ENCODE results near the gene LTA4H. TPM values are rescaled to one million over a fixed set of nuclear protein-coding genes. Genes with fewer than 3 reads are reported as not detected.

The LTA4H gene
- total RNA-seq, 1 donor from 2014 or later, result 57.3 TPM

DNA sequence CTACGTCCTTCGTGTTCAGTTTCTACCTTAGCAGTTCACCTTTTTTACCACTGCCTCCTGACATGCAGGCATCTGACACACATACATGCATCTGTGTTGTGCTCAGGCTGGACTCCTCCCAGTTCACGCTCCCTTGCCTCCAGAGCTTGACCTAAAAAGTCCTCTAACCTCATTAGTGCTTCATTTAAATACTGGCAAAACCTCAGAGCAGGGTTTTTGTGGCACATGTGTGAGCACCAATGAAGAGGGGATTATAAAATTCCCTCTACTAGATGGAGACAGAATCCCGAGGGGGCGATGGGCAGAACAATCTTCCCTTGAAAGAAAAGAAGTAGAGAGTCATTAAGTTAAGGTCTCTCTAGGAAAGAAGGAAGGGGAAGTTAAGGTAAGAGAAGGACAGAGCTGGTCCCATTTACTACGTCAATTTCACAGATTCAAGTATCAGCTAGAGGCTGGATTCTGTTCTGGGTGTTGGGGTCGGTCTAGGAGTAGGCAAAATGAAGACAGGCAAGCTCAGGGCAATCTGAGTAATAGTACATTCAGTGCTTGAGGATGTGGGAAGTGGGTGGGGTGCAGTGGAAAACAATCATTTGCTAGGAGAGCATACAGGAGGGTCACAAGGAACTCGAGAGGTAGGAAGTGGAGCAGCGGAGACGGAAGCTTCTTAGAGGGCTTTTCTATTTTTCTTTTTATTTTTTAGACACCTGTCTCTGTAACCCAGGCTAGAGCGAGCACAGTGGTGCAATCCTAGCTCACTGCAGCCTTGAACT lies 46.7 kb downstream of the LTA4H start:
- H3K27me3 Mint-ChIP-seq (ENCODE audit: insufficient read depth), result no peaks in the 10 kb centered on the region
- no peaks in the 10 kb centered on the region for H3K9me3 Mint-ChIP-seq
- intact Hi-C loops (cut with micrococcal nuclease), result no loop called here
- DNase-seq (ENCODE audit: low spot score), result no peak
- H3K36me3 Mint-ChIP-seq (ENCODE audit: low read depth), result no peaks in the 10 kb centered on the region
- H3K4me1 Mint-ChIP-seq (ENCODE audit: low read depth), result no peaks in the 10 kb centered on the region
- no peak overlapping the region for H3K4me3 Mint-ChIP-seq
- H3K27ac Mint-ChIP-seq, result no peak overlapping the region

- H3K27ac Mint-ChIP-seq, result no peak overlapping the region
- no peaks in the 10 kb centered on the region for H3K27me3 Mint-ChIP-seq (ENCODE audit: insufficient read depth)
- no peaks in the 10 kb centered on the region for H3K36me3 Mint-ChIP-seq (ENCODE audit: low read depth)
- H3K4me3 Mint-ChIP-seq, result no peak overlapping the region
- no peaks in the 10 kb centered on the region for H3K9me3 Mint-ChIP-seq
- no peaks in the 10 kb centered on the region for H3K4me1 Mint-ChIP-seq (ENCODE audit: low read depth)
- no peak for DNase-seq (ENCODE audit: low spot score)
- intact Hi-C loops (cut with micrococcal nuclease), result no loop called here
Measured at GRCh38 chr12:95986635-95987570, 48.5 kb downstream of the LTA4H start.

GRCh38 chr12:95984682-95985081 lies 50.7 kb downstream of the LTA4H start:
- Mint-ChIP-seq H3K36me3 (ENCODE audit: low read depth) (no peaks in the 10 kb centered on the region), H3K27ac (no peak overlapping the region), H3K4me3 (no peak overlapping the region), H3K9me3 (no peaks in the 10 kb centered on the region), H3K4me1 (ENCODE audit: low read depth) (no peaks in the 10 kb centered on the region), H3K27me3 (ENCODE audit: insufficient read depth) (no peaks in the 10 kb centered on the region)
- intact Hi-C loops (cut with micrococcal nuclease), result no loop called here
- no peak for DNase-seq (ENCODE audit: low spot score)

DNA sequence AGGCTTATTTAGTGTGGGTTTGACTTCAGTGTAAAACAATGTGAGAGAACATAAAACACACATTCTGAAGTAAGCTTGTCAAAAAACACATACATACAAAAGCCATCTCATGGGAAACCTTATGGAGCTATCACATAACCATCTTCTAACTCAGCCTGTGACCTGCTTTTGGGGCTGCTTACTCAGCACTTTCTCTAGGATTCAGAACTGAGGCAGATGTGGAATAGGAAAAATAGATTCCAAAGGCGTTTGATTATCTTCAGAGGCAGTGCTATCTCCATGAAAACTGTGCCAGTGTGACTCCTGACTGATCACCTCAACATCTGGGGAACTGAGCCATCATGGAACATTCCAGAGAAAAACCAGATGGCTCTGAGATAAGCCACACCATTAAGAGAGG lies 52.8 kb downstream of the LTA4H start:
- H3K27me3 Mint-ChIP-seq (ENCODE audit: insufficient read depth), result no peaks in the 10 kb centered on the region
- H3K4me1 Mint-ChIP-seq (ENCODE audit: low read depth), result no peaks in the 10 kb centered on the region
- DNase-seq (ENCODE audit: low spot score), result no peak
- H3K9me3 Mint-ChIP-seq, result no peaks in the 10 kb centered on the region
- H3K27ac Mint-ChIP-seq, result no peak overlapping the region
- no peak overlapping the region for H3K4me3 Mint-ChIP-seq
- no peaks in the 10 kb centered on the region for H3K36me3 Mint-ChIP-seq (ENCODE audit: low read depth)
- intact Hi-C loops (cut with micrococcal nuclease), result no loop called here

DNA sequence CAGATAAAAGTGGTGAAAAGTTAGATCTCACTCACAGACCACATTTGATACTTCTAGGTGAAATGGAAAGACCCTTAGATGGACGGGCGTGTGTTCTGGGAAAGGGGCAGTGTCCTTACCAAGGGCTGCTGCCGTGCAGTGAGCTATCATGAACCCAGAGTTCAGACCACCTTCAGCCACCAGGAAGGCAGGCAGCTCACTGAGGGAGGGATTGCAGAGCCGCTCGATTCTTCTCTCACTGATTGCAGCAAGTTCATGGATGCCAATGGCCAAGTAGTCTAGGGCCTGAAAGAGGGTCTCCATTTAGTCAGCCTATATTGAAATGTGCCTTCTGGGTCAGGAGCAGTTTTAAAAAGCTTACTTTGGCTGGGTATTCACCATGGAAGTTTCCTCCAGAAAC lies 55.0 kb downstream of the LTA4H start:
- Mint-ChIP-seq H3K27me3 (ENCODE audit: insufficient read depth) (no peaks in the 10 kb centered on the region), H3K9me3 (no peaks in the 10 kb centered on the region), H3K4me1 (ENCODE audit: low read depth) (no peaks in the 10 kb centered on the region), H3K4me3 (no peak overlapping the region), H3K27ac (no peak overlapping the region), H3K36me3 (ENCODE audit: low read depth) (no peaks in the 10 kb centered on the region)
- no peak for DNase-seq (ENCODE audit: low spot score)
- intact Hi-C loops (cut with micrococcal nuclease), result no loop called here

- Mint-ChIP-seq H3K36me3 (ENCODE audit: low read depth) (no peaks in the 10 kb centered on the region), H3K27me3 (ENCODE audit: insufficient read depth) (no peaks in the 10 kb centered on the region), H3K4me3 (no peak overlapping the region), H3K4me1 (ENCODE audit: low read depth) (no peaks in the 10 kb centered on the region), H3K9me3 (no peaks in the 10 kb centered on the region), H3K27ac (no peak overlapping the region)
- no peak for DNase-seq (ENCODE audit: low spot score)
- intact Hi-C loops (cut with micrococcal nuclease), result no loop called here
Measured at GRCh38 chr12:95978774-95979173, 56.6 kb downstream of the LTA4H start.

DNA sequence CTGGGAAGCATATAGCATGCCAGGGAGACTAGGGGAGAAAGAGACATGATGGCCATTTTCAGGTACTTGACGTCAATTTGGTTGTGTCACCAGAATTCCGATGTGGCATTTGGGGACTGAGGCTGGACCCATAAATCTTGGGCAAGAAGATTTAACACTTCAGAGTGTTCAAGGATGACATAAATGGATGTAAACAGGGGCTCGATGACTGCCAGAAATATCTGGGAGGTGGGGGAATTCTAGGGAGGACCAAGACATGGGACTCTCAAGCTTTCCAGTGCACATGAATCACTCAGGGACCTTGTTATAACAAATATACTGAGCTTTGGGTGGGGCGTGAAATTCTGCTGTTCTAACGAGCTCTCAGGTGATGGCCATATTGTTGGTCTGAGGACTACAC lies 57.0 kb downstream of the LTA4H start:
- intact Hi-C loops (cut with micrococcal nuclease), result no loop called here
- no peak overlapping the region for H3K4me3 Mint-ChIP-seq
- no peaks in the 10 kb centered on the region for H3K27me3 Mint-ChIP-seq (ENCODE audit: insufficient read depth)
- no peak for DNase-seq (ENCODE audit: low spot score)
- H3K9me3 Mint-ChIP-seq, result no peaks in the 10 kb centered on the region
- H3K27ac Mint-ChIP-seq, result no peak overlapping the region
- H3K4me1 Mint-ChIP-seq (ENCODE audit: low read depth), result no peaks in the 10 kb centered on the region
- H3K36me3 Mint-ChIP-seq (ENCODE audit: low read depth), result no peaks in the 10 kb centered on the region

GRCh38 chr12:95977764-95978305 lies 57.6 kb downstream of the LTA4H start:
- no peak for DNase-seq (ENCODE audit: low spot score)
- H3K4me3 Mint-ChIP-seq, result no peak overlapping the region
- intact Hi-C loops (cut with micrococcal nuclease), result no loop called here
- no peaks in the 10 kb centered on the region for H3K4me1 Mint-ChIP-seq (ENCODE audit: low read depth)
- no peak overlapping the region for H3K27ac Mint-ChIP-seq
- H3K36me3 Mint-ChIP-seq (ENCODE audit: low read depth), result no peaks in the 10 kb centered on the region
- H3K9me3 Mint-ChIP-seq, result no peaks in the 10 kb centered on the region
- no peaks in the 10 kb centered on the region for H3K27me3 Mint-ChIP-seq (ENCODE audit: insufficient read depth)

- DNase-seq (ENCODE audit: low spot score), result no peak
- Mint-ChIP-seq H3K36me3 (ENCODE audit: low read depth) (no peaks in the 10 kb centered on the region), H3K4me3 (no peak overlapping the region), H3K27ac (no peak overlapping the region), H3K9me3 (no peaks in the 10 kb centered on the region), H3K4me1 (ENCODE audit: low read depth) (no peaks in the 10 kb centered on the region), H3K27me3 (ENCODE audit: insufficient read depth) (no peaks in the 10 kb centered on the region)
- intact Hi-C loops (cut with micrococcal nuclease), result no loop called here
Measured at GRCh38 chr12:95976416-95976832, 59.0 kb downstream of the LTA4H start.

- Mint-ChIP-seq H3K4me1 (ENCODE audit: low read depth) (no peaks in the 10 kb centered on the region), H3K27me3 (ENCODE audit: insufficient read depth) (no peaks in the 10 kb centered on the region), H3K27ac (no peak overlapping the region), H3K4me3 (no peak overlapping the region), H3K9me3 (no peaks in the 10 kb centered on the region), H3K36me3 (ENCODE audit: low read depth) (no peaks in the 10 kb centered on the region)
- intact Hi-C loops (cut with micrococcal nuclease), result no loop called here
- no peak for DNase-seq (ENCODE audit: low spot score)
Measured at GRCh38 chr12:95975491-95975890, 59.9 kb downstream of the LTA4H start.

DNA sequence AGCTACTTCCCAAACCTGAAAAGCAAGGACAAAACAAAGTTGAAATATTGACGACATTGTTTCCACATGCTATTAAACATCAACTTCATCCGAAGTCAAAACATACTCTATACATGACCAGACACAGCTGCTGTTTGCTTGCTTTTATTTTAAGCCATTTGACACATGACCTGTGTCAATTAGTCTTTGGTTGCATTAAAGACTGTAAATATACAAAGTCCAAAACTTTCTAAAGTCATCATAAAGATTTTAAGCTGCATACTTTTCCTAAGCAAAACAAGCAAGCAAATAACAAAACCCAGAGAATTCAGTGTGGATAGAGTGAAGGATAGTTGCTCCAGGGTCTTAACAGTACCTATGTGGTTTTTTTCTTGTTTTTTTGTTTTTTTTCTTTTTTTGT lies 61.0 kb downstream of the LTA4H start:
- no peaks in the 10 kb centered on the region for H3K36me3 Mint-ChIP-seq (ENCODE audit: low read depth)
- no peak overlapping the region for H3K4me3 Mint-ChIP-seq
- no peak overlapping the region for H3K27ac Mint-ChIP-seq
- no peaks in the 10 kb centered on the region for H3K27me3 Mint-ChIP-seq (ENCODE audit: insufficient read depth)
- intact Hi-C loops (cut with micrococcal nuclease), result no loop called here
- H3K9me3 Mint-ChIP-seq, result no peaks in the 10 kb centered on the region
- no peaks in the 10 kb centered on the region for H3K4me1 Mint-ChIP-seq (ENCODE audit: low read depth)
- DNase-seq (ENCODE audit: low spot score), result no peak

- Mint-ChIP-seq H3K27me3 (ENCODE audit: insufficient read depth) (no peaks in the 10 kb centered on the region), H3K36me3 (ENCODE audit: low read depth) (no peaks in the 10 kb centered on the region), H3K4me1 (ENCODE audit: low read depth) (no peaks in the 10 kb centered on the region), H3K27ac (no peak overlapping the region), H3K9me3 (no peaks in the 10 kb centered on the region), H3K4me3 (no peak overlapping the region)
- DNase-seq (ENCODE audit: low spot score), result no peak
- intact Hi-C loops (cut with micrococcal nuclease), result no loop called here
Measured at GRCh38 chr12:95972832-95973456, 62.4 kb downstream of the LTA4H start.

- no peaks in the 10 kb centered on the region for H3K36me3 Mint-ChIP-seq (ENCODE audit: low read depth)
- H3K4me1 Mint-ChIP-seq (ENCODE audit: low read depth), result no peaks in the 10 kb centered on the region
- H3K27me3 Mint-ChIP-seq (ENCODE audit: insufficient read depth), result no peaks in the 10 kb centered on the region
- no peak overlapping the region for H3K4me3 Mint-ChIP-seq
- H3K27ac Mint-ChIP-seq, result no peak overlapping the region
- no peak for DNase-seq (ENCODE audit: low spot score)
- no peaks in the 10 kb centered on the region for H3K9me3 Mint-ChIP-seq
- intact Hi-C loops (cut with micrococcal nuclease), result no loop called here
Measured at GRCh38 chr12:95970905-95971304, 64.5 kb downstream of the LTA4H start.

Data from activated T-helper 1 cell treated with anti-CD3 and anti-CD28 coated beads, Interleukin-12 subunit alpha, Interleukin-12 subunit beta, Interleukin-2, Interleukin-4 antibody, amounts not matched to agents 30 ng/mL and 10 ng/mL and 1 ng/mL, durations not matched to agents 14 hours and 24 hours and 36 hours (primary cell).